HG02885 (cell line): Measurements from ENCODE around the gene F2RL3.
"Not testable (repeated sequence)": the region's sequence is repeated elsewhere in the genome, so short reads cannot be mapped to it uniquely, and the experiment has no call there.

Experiments used
- ATAC-seq: cut with Tn5 transposase; IDR thresholded peaks from one replicate; pipeline ENCODE4 v1.9.1; 2021; ENCODE audit warnings: mild to moderate bottlenecking; ENCODE audit not compliant: unreplicated experiment, poor library complexity

F2RL3 gene

GRCh38 chr19:16874250-16874977 is 14.4 kb upstream of the F2RL3 start:
- ATAC-seq = no peak

- not testable (repeated sequence) for ATAC-seq
Measured at GRCh38 chr19:16874978-16875299, 13.9 kb upstream of the F2RL3 start.

GRCh38 chr19:16875584-16876555 is 12.9 kb upstream of the F2RL3 start:
- no peak for ATAC-seq

GRCh38 chr19:16876904-16877361 is 11.9 kb upstream of the F2RL3 start:
- no peak for ATAC-seq

- ATAC-seq = no peak
Measured at GRCh38 chr19:16877581-16877980, 11.2 kb upstream of the F2RL3 start.

- no peak for ATAC-seq
Measured at GRCh38 chr19:16878181-16878965, 10.4 kb upstream of the F2RL3 start.

- no peak for ATAC-seq
Measured at GRCh38 chr19:16880884-16881554, 7.8 kb upstream of the F2RL3 start.

GRCh38 chr19:16882146-16882545 is 6.7 kb upstream of the F2RL3 start:
- ATAC-seq = no peak

- no peak for ATAC-seq
Measured at GRCh38 chr19:16883522-16883921, 5.3 kb upstream of the F2RL3 start.

- no peak for ATAC-seq
Measured at GRCh38 chr19:16885166-16885565, 3.6 kb upstream of the F2RL3 start.

GRCh38 chr19:16886305-16886880 is 2.4 kb upstream of the F2RL3 start:
- no peak for ATAC-seq

- no peak for ATAC-seq
Measured at GRCh38 chr19:16887353-16888265, 1.2 kb upstream of the F2RL3 start.

GRCh38 chr19:16889366-16889882 is 625 bp downstream of the F2RL3 start:
- no peak for ATAC-seq

- ATAC-seq = no peak
Measured at GRCh38 chr19:16889883-16890460, 1.2 kb downstream of the F2RL3 start.

- ATAC-seq = no peak
Measured at GRCh38 chr19:16890461-16891184, 1.8 kb downstream of the F2RL3 start.

GRCh38 chr19:16891696-16892382 is 3.0 kb downstream of the F2RL3 start:
- no peak for ATAC-seq

GRCh38 chr19:16892436-16892835 is 3.6 kb downstream of the F2RL3 start:
- no peak for ATAC-seq
